CD14-positive monocyte (primary cell): ENCODE results near the gene PKNOX2. TPM values are rescaled to one million over a fixed set of nuclear protein-coding genes. Genes with fewer than 3 reads are reported as not detected.

ENCODE experiments used
- DNase-seq, 3 donors: peaks; one replicate each; pipeline ENCODE4 v3.0.0-alpha.2; 2011 to 2022
- H2AFZ ChIP-seq: 2 replicates; pipeline ENCODE4 v1.6.0; 2012; ENCODE audit warnings: mild to moderate bottlenecking, low read depth, low read length, inconsistent platforms; ENCODE audit not compliant: insufficient read depth, poor library complexity, severe bottlenecking
- H3K27ac ChIP-seq, 2 donors: 1 replicate in 1 of 2; 2 replicates in 1 of 2; pipeline ENCODE4 v1.5.1; 2012 to 2013; ENCODE audit warnings: low read length in 2 of 2, control low read depth in 1 of 2, inconsistent platforms in 1 of 2, low read depth in 1 of 2, mild to moderate bottlenecking in 1 of 2
- H3K27me3 ChIP-seq, 2 donors: one replicate each; pipeline versions ENCODE4 v1.6.0 to v1.6.1; 2011 to 2013; ENCODE audit warnings: low read length in 2 of 2; ENCODE audit not compliant: control insufficient read depth in 2 of 2, insufficient read depth in 2 of 2
- H3K36me3 ChIP-seq, 2 donors: replicated peaks in 1 of 2; 1 replicate in 1 of 2; 2 replicates in 1 of 2; pipeline versions ENCODE4 v1.5.1 to v1.6.1; 2012 to 2013; ENCODE audit warnings: low read length in 2 of 2, control low read depth in 1 of 2, inconsistent platforms in 1 of 2, mild to moderate bottlenecking in 1 of 2; ENCODE audit not compliant: insufficient read depth in 2 of 2, control insufficient read depth in 1 of 2
- H3K4me1 ChIP-seq, 2 donors: 1 replicate in 1 of 2; 2 replicates in 1 of 2; pipeline versions ENCODE4 v1.5.1 to v1.6.1; 2012 to 2013; ENCODE audit warnings: low read length in 2 of 2, control low read depth in 1 of 2, inconsistent platforms in 1 of 2, mild to moderate bottlenecking in 1 of 2, moderate library complexity in 1 of 2; ENCODE audit not compliant: insufficient read depth in 2 of 2, control insufficient read depth in 1 of 2
- H3K4me2 ChIP-seq: replicated peaks from 2 replicates; pipeline ENCODE3; 2012; ENCODE audit warnings: low read length, moderate library complexity, mild to moderate bottlenecking; ENCODE audit not compliant: poor library complexity, severe bottlenecking; ENCODE audit errors: extremely low read depth
- H3K4me3 ChIP-seq, 3 experiments: fragments of 200-600 bp in 1 of 3; sonication (generic) in 1 of 3; replicated peaks in 1 of 3; 1 replicate in 2 of 3; 2 replicates in 1 of 3; pipeline ENCODE4 v1.5.1; 2011 to 2013; ENCODE audit warnings: low read length in 3 of 3, mild to moderate bottlenecking in 3 of 3, control low read depth in 2 of 3, low read depth in 2 of 3, inconsistent platforms in 1 of 3, moderate library complexity in 1 of 3
- H3K79me2 ChIP-seq: 2 replicates; pipeline ENCODE4 v1.6.0; 2012; ENCODE audit warnings: mild to moderate bottlenecking, control low read depth, inconsistent platforms, low read length, moderate library complexity; ENCODE audit not compliant: insufficient read depth
- H3K9ac ChIP-seq: 2 replicates; pipeline ENCODE4 v1.6.0; 2017; ENCODE audit warnings: low read length, mild to moderate bottlenecking; ENCODE audit not compliant: insufficient read depth, poor library complexity, severe bottlenecking
- H3K9me3 ChIP-seq, 2 donors: replicated peaks in 1 of 2; 1 replicate in 1 of 2; 2 replicates in 1 of 2; pipeline versions ENCODE4 v1.5.1 to v1.6.1; 2012 to 2013; ENCODE audit warnings: low read length in 2 of 2, control low read depth in 1 of 2; ENCODE audit not compliant: control insufficient read depth in 1 of 2, insufficient read depth in 1 of 2
- H4K20me1 ChIP-seq: 2 replicates; pipeline ENCODE4 v1.6.0; 2012; ENCODE audit warnings: mild to moderate bottlenecking, low read length, control low read depth, moderate library complexity; ENCODE audit not compliant: insufficient read depth
- H3K27ac Mint-ChIP-seq, 7 donors: one replicate each; pipeline ENCODE4 v1.8.0; 2020; ENCODE audit warnings: mild to moderate bottlenecking in 7 of 7, mixed read lengths in 7 of 7, moderate library complexity in 6 of 7, inconsistent platforms in 2 of 7
- H3K27me3 Mint-ChIP-seq, 3 donors: one replicate each; pipeline ENCODE4 v1.8.0; 2021 to 2022; ENCODE audit warnings: low read depth in 3 of 3, mild to moderate bottlenecking in 3 of 3, mixed read lengths in 3 of 3, moderate library complexity in 3 of 3, inconsistent platforms in 1 of 3
- H3K36me3 Mint-ChIP-seq, 2 donors: one replicate each; pipeline ENCODE4 v1.8.0; 2020; ENCODE audit warnings: mixed read lengths in 2 of 2, inconsistent platforms in 1 of 2, mild to moderate bottlenecking in 1 of 2
- H3K4me1 Mint-ChIP-seq: one replicate; pipeline ENCODE4 v1.8.0; 2020; ENCODE audit warnings: mild to moderate bottlenecking, mixed read lengths
- H3K4me3 Mint-ChIP-seq, 2 donors: one replicate each; pipeline ENCODE4 v1.8.0; 2020; ENCODE audit warnings: mild to moderate bottlenecking in 2 of 2, mixed read lengths in 2 of 2, moderate library complexity in 1 of 2
- H3K9me3 Mint-ChIP-seq, 7 donors: one replicate each; pipeline ENCODE4 v1.8.0; 2020 to 2022; ENCODE audit warnings: mixed read lengths in 7 of 7, mild to moderate bottlenecking in 6 of 7, moderate library complexity in 6 of 7, inconsistent platforms in 2 of 7
- CTCF ChIP-seq: fragments of 200-600 bp; IDR thresholded peaks from one replicate; pipeline ENCODE4 v1.8.0; 2022; ENCODE audit warnings: antibody characterized with exemption, mild to moderate bottlenecking
- WGBS: methylation state at CpG from one replicate; pipeline ENCODE4 v1.1.5; 2013; ENCODE audit warnings: missing lambda C conversion rate; ENCODE audit not compliant: insufficient coverage; 5-methylcytosine and 5-hydroxymethylcytosine counted together
- intact Hi-C, 2 donors: fragments of 100-400 bp; cut with micrococcal nuclease; formaldehyde crosslinking; loops; one replicate each; pipeline versions ENCODE4 v1.15.0 to v1.15.1; 2023
- polyA plus RNA-seq, 3 donors: library from polyadenylated mRNA; depleted of rRNA in 1 of 3; unstranded in 2 of 3; stranded (reverse) in 1 of 3; fragments of 300-500 nt in 2 of 3; fragments of >200 nt in 1 of 3; fragmentation: Illumina TruSeq in 2 of 3; gene quantifications; 1 replicate in 2 of 3; 2 replicates in 1 of 3; pipeline ENCODE4 v1.2.3, GENCODE V29; 2012 to 2021

The PKNOX2 gene
- polyA plus RNA-seq, 3 donors = not detected

GRCh38 chr11:125365196-125365931 lies 200.8 kb downstream of the PKNOX2 start:
- H3K9ac ChIP-seq = no peak overlapping the region
- TF ChIP-seq CTCF = no peak

DNA sequence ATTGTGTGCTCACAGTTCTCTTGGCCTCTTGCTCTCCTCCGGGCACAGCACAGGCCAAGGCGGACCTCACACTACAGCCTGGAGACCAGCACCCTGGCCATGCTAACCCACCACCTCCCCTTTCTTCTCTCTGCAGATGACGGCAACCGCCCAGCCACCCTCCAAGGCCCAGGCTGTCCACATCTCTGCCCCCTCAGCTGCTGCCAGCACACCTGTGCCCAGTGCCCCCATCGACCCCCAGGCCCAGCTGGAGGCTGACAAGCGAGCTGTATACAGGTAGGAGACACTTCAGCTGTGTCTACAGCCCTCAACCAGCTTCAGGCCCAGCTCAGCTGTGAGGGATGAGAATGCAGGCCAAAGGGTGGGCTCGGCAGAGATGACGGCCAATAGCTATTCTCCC lies 203.2 kb downstream of the PKNOX2 start:
- H3K4me1 ChIP-seq = no peaks in the 10 kb centered on the region
- TF ChIP-seq CTCF = no peak
- H3K9me3 ChIP-seq = no peaks in the 10 kb centered on the region
- intact Hi-C loops = no loop called here
- Mint-ChIP-seq H3K27ac (no peak overlapping the region), H3K36me3 (no peaks in the 10 kb centered on the region), H3K4me3 (no peak overlapping the region), H3K4me1 (no peaks in the 10 kb centered on the region), H3K9me3 (peaks cover 0 to 1% (median 0%) of the 10 kb centered on the region in 7 donors), H3K27me3 (peaks cover 23 to 30% (median 27%) of the 10 kb centered on the region in 3 donors)
- peaks cover 0 to 36% of the 10 kb centered on the region in 2 donors for H3K27me3 ChIP-seq
- no peak overlapping the region for H3K4me2 ChIP-seq
- H3K36me3 ChIP-seq = no peaks in the 10 kb centered on the region
- H2AFZ ChIP-seq = no peak overlapping the region
- no peaks in the 10 kb centered on the region for H4K20me1 ChIP-seq
- no peak overlapping the region for H3K9ac ChIP-seq
- H3K79me2 ChIP-seq = no peaks in the 10 kb centered on the region
- H3K27ac ChIP-seq = no peak overlapping the region
- H3K4me3 ChIP-seq = no peak overlapping the region
- DNase-seq = no peak
- WGBS = 89% methylated on average over 6 of the region's 8 CpGs

More at GRCh38 chr11:125365196-125365931, 200.8 kb downstream of the PKNOX2 start:
- Histone ChIP-seq H3K4me2 (no peak overlapping the region), H4K20me1 (no peaks in the 10 kb centered on the region), H3K27ac (no peak overlapping the region), H2AFZ (no peak overlapping the region), H3K36me3 (no peaks in the 10 kb centered on the region), H3K79me2 (no peaks in the 10 kb centered on the region), H3K4me1 (no peaks in the 10 kb centered on the region), H3K9me3 (no peaks in the 10 kb centered on the region), H3K4me3 (no peak overlapping the region), H3K27me3 (peaks cover 0 to 12% of the 10 kb centered on the region in 2 donors)
- Mint-ChIP-seq H3K27ac (no peak overlapping the region), H3K36me3 (no peaks in the 10 kb centered on the region), H3K27me3 (peaks cover 4 to 10% (median 7%) of the 10 kb centered on the region in 3 donors), H3K9me3 (no peaks in the 10 kb centered on the region), H3K4me3 (no peak overlapping the region), H3K4me1 (no peaks in the 10 kb centered on the region)
- DNase-seq = no peak
- 80% methylated on average over 2 of the region's 7 CpGs for WGBS
- intact Hi-C loops = no loop called here
